Measurements from ENCODE around the gene OR7C1. TPM values are rescaled to one million over a fixed set of nuclear protein-coding genes. Genes with fewer than 3 reads are reported as not detected.
"Not testable (repeated sequence)": the region's sequence is repeated elsewhere in the genome, so short reads cannot be mapped to it uniquely, and the experiment has no call there.

OR7C1 gene
- total and polyA plus RNA-seq, 2 of the 13 experiments (the other 11 are each of a cell fraction or from before 2014, with no cell fraction given), result not detected

DNA sequence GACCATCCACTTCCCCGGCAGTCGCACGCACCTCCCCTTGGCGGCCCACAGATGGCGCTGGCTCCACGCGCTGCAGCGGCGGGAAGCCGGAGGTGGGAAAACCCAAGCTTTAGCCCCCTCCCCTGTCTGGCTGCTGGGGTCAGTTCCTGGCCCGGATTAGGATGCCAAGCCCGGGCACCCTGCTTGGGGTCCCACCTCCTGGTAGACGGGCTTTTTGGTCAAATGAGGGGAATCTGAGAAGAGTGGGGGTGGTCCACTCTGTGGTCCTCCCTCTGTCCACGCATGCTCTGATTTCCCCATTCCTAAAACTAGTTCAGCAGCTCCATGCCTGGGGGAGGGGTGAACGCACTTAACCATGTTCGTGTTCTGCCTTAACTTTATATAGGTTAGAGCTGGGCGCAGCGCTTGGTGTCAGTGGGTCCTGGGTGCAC is 48.5 kb downstream of the OR7C1 start (continued):
- TF ChIP-seq, protein P1, sequence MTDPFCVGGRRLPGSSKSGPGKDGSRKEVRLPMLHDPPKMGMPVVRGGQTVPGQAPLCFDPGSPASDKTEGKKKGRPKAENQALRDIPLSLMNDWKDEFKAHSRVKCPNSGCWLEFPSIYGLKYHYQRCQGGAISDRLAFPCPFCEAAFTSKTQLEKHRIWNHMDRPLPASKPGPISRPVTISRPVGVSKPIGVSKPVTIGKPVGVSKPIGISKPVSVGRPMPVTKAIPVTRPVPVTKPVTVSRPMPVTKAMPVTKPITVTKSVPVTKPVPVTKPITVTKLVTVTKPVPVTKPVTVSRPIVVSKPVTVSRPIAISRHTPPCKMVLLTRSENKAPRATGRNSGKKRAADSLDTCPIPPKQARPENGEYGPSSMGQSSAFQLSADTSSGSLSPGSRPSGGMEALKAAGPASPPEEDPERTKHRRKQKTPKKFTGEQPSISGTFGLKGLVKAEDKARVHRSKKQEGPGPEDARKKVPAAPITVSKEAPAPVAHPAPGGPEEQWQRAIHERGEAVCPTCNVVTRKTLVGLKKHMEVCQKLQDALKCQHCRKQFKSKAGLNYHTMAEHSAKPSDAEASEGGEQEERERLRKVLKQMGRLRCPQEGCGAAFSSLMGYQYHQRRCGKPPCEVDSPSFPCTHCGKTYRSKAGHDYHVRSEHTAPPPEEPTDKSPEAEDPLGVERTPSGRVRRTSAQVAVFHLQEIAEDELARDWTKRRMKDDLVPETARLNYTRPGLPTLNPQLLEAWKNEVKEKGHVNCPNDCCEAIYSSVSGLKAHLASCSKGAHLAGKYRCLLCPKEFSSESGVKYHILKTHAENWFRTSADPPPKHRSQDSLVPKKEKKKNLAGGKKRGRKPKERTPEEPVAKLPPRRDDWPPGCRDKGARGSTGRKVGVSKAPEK (CRISPR knock-in tag; IDR thresholded peaks at IDR 0.05; ENCODE audit: borderline replicate concordance), result no peak
- TF ChIP-seq, protein P2, sequence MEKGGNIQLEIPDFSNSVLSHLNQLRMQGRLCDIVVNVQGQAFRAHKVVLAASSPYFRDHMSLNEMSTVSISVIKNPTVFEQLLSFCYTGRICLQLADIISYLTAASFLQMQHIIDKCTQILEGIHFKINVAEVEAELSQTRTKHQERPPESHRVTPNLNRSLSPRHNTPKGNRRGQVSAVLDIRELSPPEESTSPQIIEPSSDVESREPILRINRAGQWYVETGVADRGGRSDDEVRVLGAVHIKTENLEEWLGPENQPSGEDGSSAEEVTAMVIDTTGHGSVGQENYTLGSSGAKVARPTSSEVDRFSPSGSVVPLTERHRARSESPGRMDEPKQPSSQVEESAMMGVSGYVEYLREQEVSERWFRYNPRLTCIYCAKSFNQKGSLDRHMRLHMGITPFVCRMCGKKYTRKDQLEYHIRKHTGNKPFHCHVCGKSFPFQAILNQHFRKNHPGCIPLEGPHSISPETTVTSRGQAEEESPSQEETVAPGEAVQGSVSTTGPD (CRISPR knock-in tag; IDR thresholded peaks at IDR 0.05), result no peak
- TF ChIP-seq NFATC3 (CRISPR knock-in tag; IDR thresholded peaks at IDR 0.05), result no peak

DNA sequence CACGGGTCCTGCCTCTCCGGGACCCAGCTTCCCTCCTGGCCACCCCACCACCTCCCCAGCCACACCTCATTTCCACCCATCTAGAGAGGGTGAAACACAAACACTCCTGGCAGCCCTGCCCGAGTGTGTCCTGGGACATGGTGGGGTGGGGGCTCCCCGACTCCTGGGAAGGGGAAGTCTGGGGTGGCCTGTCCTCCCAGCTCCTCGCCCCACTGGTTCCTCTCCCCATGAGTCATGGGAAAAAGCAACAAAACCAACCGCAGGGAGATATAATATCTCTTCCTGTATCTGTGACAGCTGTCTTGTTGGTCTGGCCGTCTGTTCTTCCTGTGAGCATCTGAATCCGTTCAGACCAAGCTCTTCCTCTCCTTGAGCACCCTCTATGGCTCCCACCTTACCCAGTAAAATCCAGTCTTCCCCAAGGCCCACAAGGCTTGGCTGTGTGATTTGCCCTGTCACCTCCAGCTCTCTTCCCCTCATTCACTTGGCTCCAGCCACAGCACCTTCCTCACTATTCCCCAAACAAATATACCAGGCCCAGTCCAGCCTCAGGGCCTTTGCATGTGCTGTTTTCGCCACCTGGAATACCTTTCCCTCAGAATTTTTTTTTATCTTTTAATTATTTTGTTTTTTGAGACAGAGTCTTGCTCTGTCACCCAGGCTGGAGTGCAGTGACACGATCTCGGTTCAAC is 49.7 kb downstream of the OR7C1 start:
- H3K9ac ChIP-seq (ENCODE audit: insufficient read depth, low read depth, low read length); DNase-seq (ENCODE audit: low spot score); H2AFZ ChIP-seq (ENCODE audit: low read length); H3K79me2 ChIP-seq (ENCODE audit: insufficient read depth, low read length); intact Hi-C loops (cut with micrococcal nuclease; ENCODE audit: unreplicated experiment); POLR2A ChIA-PET; ATAC-seq; H4K20me1 ChIP-seq (ENCODE audit: insufficient read depth, low read length); H3K9me3 ChIP-seq (ENCODE audit: low read length); H3K4me2 ChIP-seq (ENCODE audit: low read depth, low read length); FAIRE-seq; BruUV-seq (replicated peaks); CTCF ChIA-PET (ENCODE audit: low intra/inter-chr PET ratio, low total read pairs); H3K36me3 ChIP-seq (replicated peaks in 1 of 2; ENCODE audit: control insufficient read depth in 1 of 2, insufficient read depth in 2 of 2, low read length in 2 of 2); H3K27me3 ChIP-seq (ENCODE audit: control insufficient read depth in 1 of 2, insufficient read depth in 2 of 2, low read length in 2 of 2); H3K4me3 ChIP-seq (replicated peaks in 1 of 3; ENCODE audit: insufficient read depth in 1 of 3, low read depth in 2 of 3, low read length in 3 of 3); H3K27ac ChIP-seq (ENCODE audit: extremely low read length, insufficient read depth, low read length); H3K4me1 ChIP-seq (ENCODE audit: insufficient read depth, low read length): not testable (repeated sequence)
- WGBS (ENCODE audit: low lambda C conversion rate), result 4% methylated on average over 7 of the region's 11 CpGs
- in situ Hi-C loops (cut with HindIII; ENCODE audit: extremely low pct_ligation_motif_present, low pct_unique_long_range_greater_than_20kb), result loop anchor here (10.0 kb wide), 1 partner anchor 110 kb away; no protein-coding TSS in a partner anchor
